Measurements from ENCODE around the gene TTF1. TPM values are rescaled to one million over a fixed set of nuclear protein-coding genes. Genes with fewer than 3 reads are reported as not detected.

The TTF1 gene
- total RNA-seq, 4 donors from 2014 or later, result 9.3 to 12.2 (median 10.7) TPM

DNA sequence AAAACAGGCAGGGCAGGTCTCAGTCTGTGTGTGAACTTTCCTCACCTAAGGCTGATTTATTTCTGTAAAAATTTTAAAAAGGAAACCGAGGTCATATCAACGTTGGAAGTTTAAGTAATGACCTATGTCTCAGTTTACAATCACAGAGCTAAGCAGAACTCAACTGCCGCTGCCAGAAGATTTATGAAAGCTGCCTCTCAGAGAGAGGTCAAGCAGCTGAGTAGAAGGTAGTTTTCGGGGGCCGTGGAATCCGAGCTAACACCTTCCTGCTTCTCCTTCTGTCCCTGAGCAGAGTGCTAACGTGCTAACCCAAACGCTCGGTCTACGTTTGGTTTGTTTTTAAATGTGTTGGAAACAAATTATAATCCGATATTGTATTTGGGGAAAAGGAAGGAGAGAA is 11.1 kb downstream of the TTF1 start:
- TF ChIP-seq, protein P1, sequence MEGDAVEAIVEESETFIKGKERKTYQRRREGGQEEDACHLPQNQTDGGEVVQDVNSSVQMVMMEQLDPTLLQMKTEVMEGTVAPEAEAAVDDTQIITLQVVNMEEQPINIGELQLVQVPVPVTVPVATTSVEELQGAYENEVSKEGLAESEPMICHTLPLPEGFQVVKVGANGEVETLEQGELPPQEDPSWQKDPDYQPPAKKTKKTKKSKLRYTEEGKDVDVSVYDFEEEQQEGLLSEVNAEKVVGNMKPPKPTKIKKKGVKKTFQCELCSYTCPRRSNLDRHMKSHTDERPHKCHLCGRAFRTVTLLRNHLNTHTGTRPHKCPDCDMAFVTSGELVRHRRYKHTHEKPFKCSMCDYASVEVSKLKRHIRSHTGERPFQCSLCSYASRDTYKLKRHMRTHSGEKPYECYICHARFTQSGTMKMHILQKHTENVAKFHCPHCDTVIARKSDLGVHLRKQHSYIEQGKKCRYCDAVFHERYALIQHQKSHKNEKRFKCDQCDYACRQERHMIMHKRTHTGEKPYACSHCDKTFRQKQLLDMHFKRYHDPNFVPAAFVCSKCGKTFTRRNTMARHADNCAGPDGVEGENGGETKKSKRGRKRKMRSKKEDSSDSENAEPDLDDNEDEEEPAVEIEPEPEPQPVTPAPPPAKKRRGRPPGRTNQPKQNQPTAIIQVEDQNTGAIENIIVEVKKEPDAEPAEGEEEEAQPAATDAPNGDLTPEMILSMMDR (IDR thresholded peaks at IDR 0.05), result no peak
- TF ChIP-seq POLR2A (IDR thresholded peaks at IDR 0.05), result no peak
- WGBS, 2 donors, result 86 to 87% methylated on average over 11 of the region's 11 CpGs
- intact Hi-C loops (cut with DNase I; ENCODE audit: low total_unique reads), result no loop called here
- H3K4me3 ChIP-seq (ENCODE audit: low read depth, poor library complexity, severe bottlenecking), result no peak overlapping the region
- no peak for DNase-seq (ENCODE audit: low spot score in 2 of 2)

DNA sequence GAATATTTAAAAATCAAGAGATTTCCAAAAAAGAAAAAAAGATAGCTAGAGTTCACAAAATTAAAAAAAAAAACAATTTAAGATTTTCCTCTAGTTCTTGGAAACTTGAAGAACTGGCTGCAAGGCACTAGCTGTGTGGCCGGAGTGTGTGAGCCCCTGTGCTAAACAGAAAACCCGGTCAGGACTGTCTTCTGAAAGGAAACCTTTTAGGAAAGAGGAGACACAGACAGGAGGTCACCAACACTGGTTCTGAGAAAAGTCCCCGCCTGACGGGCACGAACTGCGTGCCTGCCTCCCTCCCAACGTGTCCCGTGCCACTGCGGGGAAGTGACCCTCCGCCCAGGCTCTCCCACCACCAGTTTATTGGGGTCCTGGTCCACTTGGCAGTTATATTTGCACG is 15.2 kb downstream of the TTF1 start:
- TF ChIP-seq, protein P1 (IDR thresholded peaks at IDR 0.05), result no peak
- TF ChIP-seq POLR2A (IDR thresholded peaks at IDR 0.05), result no peak
- DNase-seq (ENCODE audit: low spot score in 2 of 2), result no peak

DNA sequence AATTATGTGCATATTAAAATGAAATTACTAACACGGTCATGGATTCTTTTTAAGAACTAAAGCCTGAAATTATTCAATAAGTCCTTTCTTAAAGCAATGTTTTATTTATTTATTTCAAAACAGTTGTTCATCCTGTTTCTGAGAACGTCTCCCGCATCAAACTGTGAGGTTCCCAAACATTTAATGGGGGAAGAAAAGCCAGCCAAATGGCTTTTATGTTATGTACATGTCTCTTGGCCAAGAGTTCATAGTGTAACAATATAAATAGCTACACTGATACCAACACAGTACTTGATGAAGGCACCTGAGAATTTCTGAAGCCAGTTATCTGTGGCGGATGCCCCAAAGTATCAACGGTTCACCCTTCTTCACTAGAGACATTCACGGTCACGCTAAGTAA is 15.7 kb downstream of the TTF1 start:
- WGBS, 2 donors, result 74 to 75% methylated on average over 7 of the region's 7 CpGs
- TF ChIP-seq, protein P1 (IDR thresholded peaks at IDR 0.05), result no peak
- TF ChIP-seq POLR2A (IDR thresholded peaks at IDR 0.05), result no peak
- no peak overlapping the region for H3K4me3 ChIP-seq (ENCODE audit: low read depth, poor library complexity, severe bottlenecking)
- intact Hi-C loops (cut with DNase I; ENCODE audit: low total_unique reads), result no loop called here
- DNase-seq (ENCODE audit: low spot score in 2 of 2), result no peak

More for the DNA sequence above, 15.2 kb downstream of the TTF1 start:
- 88 to 94% methylated on average over 11 of the region's 11 CpGs for WGBS, 2 donors
- intact Hi-C loops (cut with DNase I; ENCODE audit: low total_unique reads), result no loop called here
- H3K4me3 ChIP-seq (ENCODE audit: low read depth, poor library complexity, severe bottlenecking), result no peak overlapping the region

- WGBS, 2 donors, result 88 to 91% methylated on average over 7 of the region's 7 CpGs
These were observed 19.5 kb downstream of the TTF1 start for GRCh38 chr9:132387133-132387532.

GRCh38 chr9:132384376-132384775 is 22.3 kb downstream of the TTF1 start:
- H3K4me3 ChIP-seq (ENCODE audit: low read depth, poor library complexity, severe bottlenecking), result no peak overlapping the region
- intact Hi-C loops (cut with DNase I; ENCODE audit: low total_unique reads), result no loop called here
- WGBS, 2 donors, result 95% methylated on average over 8 of the region's 8 CpGs
- no peak for DNase-seq (ENCODE audit: low spot score in 2 of 2)
- TF ChIP-seq POLR2A (IDR thresholded peaks at IDR 0.05), result no peak
- TF ChIP-seq, protein P1 (IDR thresholded peaks at IDR 0.05), result no peak

More at GRCh38 chr9:132387133-132387532, 19.5 kb downstream of the TTF1 start:
- no peak for DNase-seq (ENCODE audit: low spot score in 2 of 2)
- intact Hi-C loops (cut with DNase I; ENCODE audit: low total_unique reads), result no loop called here
- TF ChIP-seq POLR2A (IDR thresholded peaks at IDR 0.05), result no peak
- TF ChIP-seq, protein P1 (IDR thresholded peaks at IDR 0.05), result no peak
- H3K4me3 ChIP-seq (ENCODE audit: low read depth, poor library complexity, severe bottlenecking), result no peak overlapping the region

GRCh38 chr9:132383462-132383883 is 23.2 kb downstream of the TTF1 start:
- no peak overlapping the region for H3K4me3 ChIP-seq (ENCODE audit: low read depth, poor library complexity, severe bottlenecking)
- no peak for TF ChIP-seq POLR2A (IDR thresholded peaks at IDR 0.05)
- TF ChIP-seq, protein P1 (IDR thresholded peaks at IDR 0.05), result no peak
- DNase-seq (ENCODE audit: low spot score in 2 of 2), result no peak
- WGBS, 2 donors, result 84 to 91% methylated on average over 10 of the region's 10 CpGs
- intact Hi-C loops (cut with DNase I; ENCODE audit: low total_unique reads), result no loop called here

Data from lower leg skin (tissue), 4 donors.